ENCODE results near the gene ZNF689.

GRCh38 chr16:30623536-30624283 is 13.5 kb upstream of the ZNF689 start:
- TF ChIP-seq CTCF (IDR thresholded peaks at IDR 0.05): no peak
- TF ChIP-seq POLR2A (IDR thresholded peaks at IDR 0.05): no peak
- peak in 1 of 3 donors; percentile 59 for TF ChIP-seq POLR2AphosphoS5 (IDR thresholded peaks at IDR 0.05)
